ENCODE measurements around the gene SLC18A2.
"Not testable (repeated sequence)": the region's sequence is repeated elsewhere in the genome, so short reads cannot be mapped to it uniquely, and the experiment has no call there.

The SLC18A2 gene

GRCh38 chr10:117259279-117259678 is 18.4 kb downstream of the SLC18A2 start:
- no peak overlapping the region for H3K4me3 ChIP-seq (ENCODE audit: low read length)
- no peak for DNase-seq (ENCODE audit: low read depth, low spot score)

GRCh38 chr10:117260084-117260483 is 19.2 kb downstream of the SLC18A2 start:
- H3K4me3 ChIP-seq (ENCODE audit: low read length): no peak overlapping the region
- peak; percentile 62 for DNase-seq (ENCODE audit: low read depth, low spot score)

- no peak for DNase-seq (ENCODE audit: low read depth, low spot score)
- no peak overlapping the region for H3K4me3 ChIP-seq (ENCODE audit: low read length)
These were observed 20.6 kb downstream of the SLC18A2 start for GRCh38 chr10:117261501-117261900.

GRCh38 chr10:117262291-117262902 is 21.5 kb downstream of the SLC18A2 start:
- H3K4me3 ChIP-seq (ENCODE audit: low read length): no peak overlapping the region

GRCh38 chr10:117262903-117263293 is 22.0 kb downstream of the SLC18A2 start:
- no peak for DNase-seq (ENCODE audit: low read depth, low spot score)
- H3K4me3 ChIP-seq (ENCODE audit: low read length): no peak overlapping the region

More at GRCh38 chr10:117262291-117262902, 21.5 kb downstream of the SLC18A2 start:
- no peak for DNase-seq (ENCODE audit: low read depth, low spot score)

GRCh38 chr10:117264782-117265181 is 23.9 kb downstream of the SLC18A2 start:
- no peak overlapping the region for H3K4me3 ChIP-seq (ENCODE audit: low read length)
- DNase-seq (ENCODE audit: low read depth, low spot score): no peak

- no peak for DNase-seq (ENCODE audit: low read depth, low spot score)
- no peak overlapping the region for H3K4me3 ChIP-seq (ENCODE audit: low read length)
These were observed 25.5 kb downstream of the SLC18A2 start for GRCh38 chr10:117266400-117266799.

- no peak for DNase-seq (ENCODE audit: low read depth, low spot score)
- no peak overlapping the region for H3K4me3 ChIP-seq (ENCODE audit: low read length)
These were observed 25.9 kb downstream of the SLC18A2 start for GRCh38 chr10:117266812-117267211.

- DNase-seq (ENCODE audit: low read depth, low spot score): no peak
- H3K4me3 ChIP-seq (ENCODE audit: low read length): no peak overlapping the region
These were observed 27.3 kb downstream of the SLC18A2 start for GRCh38 chr10:117268258-117268657.

- no peak for DNase-seq (ENCODE audit: low read depth, low spot score)
These were observed 28.0 kb downstream of the SLC18A2 start for GRCh38 chr10:117268907-117269306.

GRCh38 chr10:117271427-117271826 is 30.5 kb downstream of the SLC18A2 start:
- H3K4me3 ChIP-seq (ENCODE audit: low read length): no peak overlapping the region
- no peak for DNase-seq (ENCODE audit: low read depth, low spot score)

More at GRCh38 chr10:117268907-117269306, 28.0 kb downstream of the SLC18A2 start:
- H3K4me3 ChIP-seq (ENCODE audit: low read length): no peak overlapping the region

GRCh38 chr10:117272195-117273076 is 31.5 kb downstream of the SLC18A2 start:
- H3K4me3 ChIP-seq (ENCODE audit: low read length): no peak overlapping the region
- DNase-seq (ENCODE audit: low read depth, low spot score): no peak

- no peak for DNase-seq (ENCODE audit: low read depth, low spot score)
- H3K4me3 ChIP-seq (ENCODE audit: low read length): no peak overlapping the region
These were observed 33.1 kb downstream of the SLC18A2 start for GRCh38 chr10:117273980-117274379.

- DNase-seq (ENCODE audit: low read depth, low spot score): no peak
- no peak overlapping the region for H3K4me3 ChIP-seq (ENCODE audit: low read length)
These were observed 33.6 kb downstream of the SLC18A2 start for GRCh38 chr10:117274509-117274908.

GRCh38 chr10:117275121-117275520 is 34.2 kb downstream of the SLC18A2 start:
- no peak overlapping the region for H3K4me3 ChIP-seq (ENCODE audit: low read length)
- no peak for DNase-seq (ENCODE audit: low read depth, low spot score)

GRCh38 chr10:117277675-117278074 is 36.8 kb downstream of the SLC18A2 start:
- H3K4me3 ChIP-seq (ENCODE audit: low read length): no peak overlapping the region
- no peak for DNase-seq (ENCODE audit: low read depth, low spot score)

- peak overlapping the region; percentile 17 for H3K4me3 ChIP-seq (ENCODE audit: low read length)
- DNase-seq (ENCODE audit: low read depth, low spot score): peak; percentile 92
These were observed 44.0 kb downstream of the SLC18A2 start for GRCh38 chr10:117284716-117285494.

GRCh38 chr10:117290872-117291271 is 50.0 kb downstream of the SLC18A2 start:
- H3K4me3 ChIP-seq (ENCODE audit: low read length); DNase-seq (ENCODE audit: low read depth, low spot score): not testable (repeated sequence)

GRCh38 chr10:117294039-117294645 is 53.2 kb downstream of the SLC18A2 start:
- no peak overlapping the region for H3K4me3 ChIP-seq (ENCODE audit: low read length)
- DNase-seq (ENCODE audit: low read depth, low spot score): no peak

Data from Jurkat, Clone E6-1 (cell line).